Measurements from ENCODE around the gene DNAI2. TPM values are rescaled to one million over a fixed set of nuclear protein-coding genes. Genes with fewer than 3 reads are reported as not detected.

The DNAI2 gene
- not detected in 2 replicates for total RNA-seq

DNA sequence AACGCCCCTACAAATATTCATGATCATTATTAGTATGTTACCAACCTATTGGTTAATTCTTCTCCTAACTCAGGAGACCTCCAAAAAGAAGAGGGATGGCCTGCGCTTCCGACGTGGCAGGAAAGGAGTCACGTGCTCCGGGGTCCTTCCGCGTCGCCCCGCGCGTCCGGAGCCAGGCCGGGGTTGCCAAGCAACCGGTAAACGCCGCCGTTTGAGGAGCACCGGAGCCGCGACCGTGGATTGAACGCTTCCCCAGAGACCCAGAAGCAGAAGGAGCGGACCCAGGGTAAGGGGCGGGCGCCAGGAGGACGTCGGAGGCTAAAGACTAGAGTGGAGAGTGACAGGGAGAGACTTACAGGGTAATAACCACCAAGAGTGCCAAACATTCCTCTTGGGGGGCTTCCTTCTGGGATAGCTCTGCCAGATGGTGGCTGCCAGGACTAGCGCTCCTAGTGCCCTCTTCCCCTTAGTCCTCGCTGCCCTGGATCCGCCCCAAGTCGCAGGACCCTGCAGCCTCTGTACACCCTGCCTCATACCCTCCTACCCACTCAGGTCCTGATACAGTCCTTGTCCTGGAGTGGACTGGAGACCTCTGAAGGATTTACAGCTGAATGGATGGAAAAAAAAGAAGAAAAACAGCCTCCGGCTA lies at the start of gene DNAI2:
TSS of gene DNAI2 (plus strand) at position 175 of the 649 bp plus-strand sequence. CDS start 7,584 bp downstream, outside the sequence.

GRCh38 chr17:74325743-74326379 lies 51.8 kb downstream of the DNAI2 start, which contains the start of gene KIF19:
Gene KIF19, plus strand, starts transcription at chr17:74326226. Its CDS starts 124 bp downstream, at chr17:74326350.

DNA sequence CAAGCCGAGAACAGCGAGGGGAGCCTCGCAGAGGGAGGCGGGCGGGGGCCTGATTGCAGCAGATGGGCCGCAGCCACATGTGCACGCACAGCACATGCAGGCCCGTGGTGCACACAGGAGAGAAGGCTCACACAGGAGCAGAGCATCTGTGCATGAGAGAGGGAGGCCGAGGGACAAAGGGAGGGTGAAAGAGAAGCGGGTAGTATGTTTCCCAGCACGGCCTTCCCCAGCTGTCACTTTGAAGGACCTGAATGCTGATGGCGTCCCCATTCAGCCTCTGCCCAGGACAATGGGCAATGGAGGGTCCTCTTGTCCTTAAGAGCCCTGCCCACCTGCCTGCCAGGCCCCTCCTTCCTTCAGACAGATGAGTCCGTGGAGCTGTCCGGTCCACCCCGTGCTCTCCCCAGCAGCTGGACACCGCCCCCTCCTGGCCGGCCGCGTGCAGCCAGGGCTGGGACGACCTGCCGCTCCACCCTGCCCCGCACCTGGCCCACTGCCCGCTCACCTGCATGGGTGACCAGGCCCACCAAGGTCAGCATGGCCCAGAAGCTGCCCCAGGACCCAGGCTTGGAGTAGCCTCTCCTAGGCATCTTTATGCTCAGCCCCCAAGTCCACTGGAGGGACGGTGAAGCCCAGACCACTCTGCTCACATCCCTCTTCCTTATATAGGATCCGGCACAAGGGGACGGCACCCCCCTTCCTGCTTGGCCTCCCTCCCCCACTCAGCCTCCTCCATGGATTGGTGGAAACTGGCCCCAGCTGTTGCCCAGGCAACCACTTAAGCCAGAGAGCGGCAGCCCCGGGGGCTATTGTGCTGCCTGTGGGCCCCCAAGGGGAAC lies 87.4 kb downstream of the DNAI2 start, which contains the start of gene BTBD17:
TSS of gene BTBD17 (minus strand) at position 639 of the 839 bp plus-strand sequence. CDS start at position 590, 49 bp downstream.

Other genes starting within 250 kb of the DNAI2 start
- gene RPL38, start 70.6 kb upstream of the DNAI2 start, total RNA-seq = 339 and 426 TPM in 2 replicates
- 0.72 and 1.1 TPM in 2 replicates for gene TTYH2, start 60.7 kb upstream of the DNAI2 start, total RNA-seq
- gene KIF19, start 52.0 kb downstream of the DNAI2 start, total RNA-seq = not detected in 2 replicates
- gene BTBD17, start 87.6 kb downstream of the DNAI2 start, total RNA-seq = not detected in 2 replicates
- gene GPR142, start 93.3 kb downstream of the DNAI2 start, total RNA-seq = not detected in 2 replicates
- gene GPRC5C, start 157.9 kb downstream of the DNAI2 start, total RNA-seq = 0.72 and 8.3 TPM in 2 replicates
- not detected in 2 replicates for gene CD300A, start 192.4 kb downstream of the DNAI2 start, total RNA-seq